Stimulated activated CD4-positive, alpha-beta T cell treated with anti-CD3 and anti-CD28 coated beads, Interleukin-15, amount 100 ng/mL, for 48 hours (primary cell): ENCODE measurements around the gene PLXNC1.

Experiments used
- DNase-seq, 2 donors: peaks; one replicate each; pipeline ENCODE4 v3.0.0-alpha.2; 2020; ENCODE audit warnings: low read depth in 2 of 2

The PLXNC1 gene

GRCh38 chr12:94338006-94338794, 189.8 kb downstream of the PLXNC1 start:
- no peak for DNase-seq

DNA sequence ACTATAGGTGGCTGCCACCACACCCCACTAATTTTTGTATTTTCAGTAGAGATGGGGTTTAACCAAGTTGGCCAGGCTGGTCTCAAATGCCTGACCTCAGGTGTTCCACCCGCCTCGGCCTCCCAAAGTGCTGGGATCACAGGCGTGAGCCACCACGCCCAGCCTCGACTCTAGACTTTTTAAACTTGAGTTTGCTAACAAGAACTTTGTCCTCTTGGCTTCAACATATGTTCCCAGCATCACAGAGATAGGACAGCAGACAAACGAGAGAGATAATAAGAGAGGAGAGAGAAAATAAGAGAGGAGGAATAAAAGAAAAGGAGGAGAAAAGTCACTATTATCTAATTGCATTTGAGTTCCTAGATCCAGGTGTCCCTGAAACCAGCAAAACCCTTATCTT, 192.2 kb downstream of the PLXNC1 start:
- no peak for DNase-seq

DNA sequence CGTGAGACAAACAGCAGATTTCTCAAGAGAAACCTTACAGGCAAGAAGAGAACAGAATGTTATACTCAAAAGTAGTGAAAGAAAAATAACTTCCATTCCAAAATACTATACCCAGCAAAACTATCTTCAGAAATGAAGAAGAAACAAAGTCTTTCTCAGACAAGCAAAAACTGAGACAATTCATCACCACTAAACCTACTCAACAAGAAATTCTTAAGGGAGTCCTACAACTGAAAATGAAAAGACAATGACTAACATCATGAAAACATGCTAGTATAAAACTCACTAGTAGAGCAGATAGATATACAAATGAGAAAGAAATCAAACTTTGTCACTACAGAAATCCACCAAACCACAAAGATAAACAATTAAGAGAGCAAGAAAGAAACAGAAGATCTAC, 204.8 kb downstream of the PLXNC1 start:
- DNase-seq, result no peak
